Measurements from ENCODE around the gene CHRNB2. TPM values are rescaled to one million over a fixed set of nuclear protein-coding genes. Genes with fewer than 3 reads are reported as not detected.

CHRNB2 gene
- total and polyA plus RNA-seq, 9 of the 15 experiments (the other 6 are each of a cell fraction or from before 2014, with no cell fraction given): 0.01 TPM; not detected in 8

- TF ChIP-seq ZNF75A (CRISPR knock-in tag; IDR thresholded peaks at IDR 0.05) (no peak), E2F1 (CRISPR knock-in tag; IDR thresholded peaks at IDR 0.05) (peak; percentile 30; the same call in 1 of the 2 replicates), RBM15 (IDR thresholded peaks at IDR 0.05; ENCODE audit: insufficient read depth, low read length) (no peak), ZNF184 (CRISPR knock-in tag; IDR thresholded peaks at IDR 0.05) (no peak), SIN3A (IDR thresholded peaks at IDR 0.05; ENCODE audit: borderline replicate concordance in 2 of 2, control insufficient read depth in 1 of 2, low read depth in 2 of 2, low read length in 2 of 2) (peak; percentile 8 to 77; a peak in 2 of 4 replicates), PTTG1 (tag; IDR thresholded peaks at IDR 0.05; ENCODE audit: low read depth) (no peak), CHD1 (IDR thresholded peaks at IDR 0.05; ENCODE audit: low read length) (no peak), TAF9B (IDR thresholded peaks at IDR 0.05; ENCODE audit: partially characterized antibody) (peak; percentile 48), ATF2 (CRISPR knock-in tag; IDR thresholded peaks at IDR 0.05) (no peak), CTCF (IDR thresholded peaks at IDR 0.05 in 2 of 3, conservative IDR thresholded peaks at IDR 0.05 in 1 of 3; ENCODE audit: insufficient read depth in 2 of 3, low read depth in 1 of 3, low read length in 3 of 3) (no peak), TEAD1 (CRISPR knock-in tag; IDR thresholded peaks at IDR 0.05) (peak; percentile 37 to 51; a peak in 1 of 4 replicates), ZNF507 (tag; conservative IDR thresholded peaks at IDR 0.05) (no peak), E2F5 (CRISPR knock-in tag; IDR thresholded peaks at IDR 0.05) (no peak), HDGF (IDR thresholded peaks at IDR 0.05) (no peak), E2F4 (CRISPR knock-in tag; IDR thresholded peaks at IDR 0.05; ENCODE audit: low read depth) (no peak), SAP30 (IDR thresholded peaks at IDR 0.05; ENCODE audit: borderline replicate concordance, insufficient read depth, low read depth, low read length, poor library complexity, severe bottlenecking) (peak; percentile 65), ILF3 (IDR thresholded peaks at IDR 0.05; ENCODE audit: borderline replicate concordance) (no peak), EHMT2 (IDR thresholded peaks at IDR 0.05) (peak; percentile 86)
Observed at GRCh38 chr1:154627257-154628120, 59.9 kb downstream of the CHRNB2 start (continued).
